Measurements from ENCODE around the gene SLC8A1.

The SLC8A1 gene

GRCh38 chr2:40178171-40178778 is 273.6 kb downstream of the SLC8A1 start:
- no peak overlapping the region for H3K4me3 ChIP-seq (ENCODE audit: low read length, poor library complexity, severe bottlenecking)
- no peaks in the 10 kb centered on the region for H4K20me1 ChIP-seq (ENCODE audit: insufficient read depth, low read length, poor library complexity, severe bottlenecking)
- no peaks in the 10 kb centered on the region for H3K27me3 ChIP-seq (ENCODE audit: insufficient read depth, low read length, poor library complexity, severe bottlenecking)
- H3F3A ChIP-seq (ENCODE audit: low read depth) = no peaks in the 10 kb centered on the region
- H2AFZ ChIP-seq (ENCODE audit: low read length) = no peak overlapping the region
- no peak overlapping the region for H3K9ac ChIP-seq (ENCODE audit: low read depth, low read length, poor library complexity, severe bottlenecking)
- no peaks in the 10 kb centered on the region for H3K36me3 ChIP-seq (ENCODE audit: insufficient read depth, low read length)
- H3K4me2 ChIP-seq (ENCODE audit: low read depth, low read length, poor library complexity, severe bottlenecking) = no peak overlapping the region
- H3K9me3 ChIP-seq (ENCODE audit: insufficient read depth, low read depth, low read length) = no peaks in the 10 kb centered on the region
- H3K4me1 ChIP-seq (ENCODE audit: insufficient read depth, low read length, poor library complexity, severe bottlenecking) = no peaks in the 10 kb centered on the region
- no peaks in the 10 kb centered on the region for H3K9me2 ChIP-seq (replicated peaks; ENCODE audit: low read depth, low read length)
- H3K79me2 ChIP-seq (ENCODE audit: insufficient read depth, low read length) = no peaks in the 10 kb centered on the region
- no peak for TF ChIP-seq EZH2phosphoT487 (IDR thresholded peaks at IDR 0.05; ENCODE audit: borderline replicate concordance)
- TF ChIP-seq CTCF (conservative IDR thresholded peaks at IDR 0.05; ENCODE audit: low read length) = peak; percentile 22; the same call in 1 of the 2 replicates

GRCh38 chr2:40177366-40177765 is 274.5 kb downstream of the SLC8A1 start:
- Histone ChIP-seq H3K4me2 (ENCODE audit: low read depth, low read length, poor library complexity, severe bottlenecking) (no peak overlapping the region), H3K9ac (ENCODE audit: low read depth, low read length, poor library complexity, severe bottlenecking) (no peak overlapping the region), H3F3A (ENCODE audit: low read depth) (no peaks in the 10 kb centered on the region), H4K20me1 (ENCODE audit: insufficient read depth, low read length, poor library complexity, severe bottlenecking) (no peaks in the 10 kb centered on the region), H3K4me3 (ENCODE audit: low read length, poor library complexity, severe bottlenecking) (no peak overlapping the region), H2AFZ (ENCODE audit: low read length) (no peak overlapping the region), H3K9me3 (ENCODE audit: insufficient read depth, low read depth, low read length) (no peaks in the 10 kb centered on the region), H3K9me2 (replicated peaks; ENCODE audit: low read depth, low read length) (no peaks in the 10 kb centered on the region), H3K36me3 (ENCODE audit: insufficient read depth, low read length) (no peaks in the 10 kb centered on the region), H3K79me2 (ENCODE audit: insufficient read depth, low read length) (no peaks in the 10 kb centered on the region), H3K4me1 (ENCODE audit: insufficient read depth, low read length, poor library complexity, severe bottlenecking) (no peaks in the 10 kb centered on the region), H3K27me3 (ENCODE audit: insufficient read depth, low read length, poor library complexity, severe bottlenecking) (no peaks in the 10 kb centered on the region)
- no peak for TF ChIP-seq EZH2phosphoT487 (IDR thresholded peaks at IDR 0.05; ENCODE audit: borderline replicate concordance)
- TF ChIP-seq CTCF (conservative IDR thresholded peaks at IDR 0.05; ENCODE audit: low read length) = no peak

- no peaks in the 10 kb centered on the region for H3K36me3 ChIP-seq (ENCODE audit: insufficient read depth, low read length)
- H3K4me3 ChIP-seq (ENCODE audit: low read length, poor library complexity, severe bottlenecking) = no peak overlapping the region
- H3K9me3 ChIP-seq (ENCODE audit: insufficient read depth, low read depth, low read length) = no peaks in the 10 kb centered on the region
- no peaks in the 10 kb centered on the region for H3K79me2 ChIP-seq (ENCODE audit: insufficient read depth, low read length)
- H3K9ac ChIP-seq (ENCODE audit: low read depth, low read length, poor library complexity, severe bottlenecking) = no peak overlapping the region
- H2AFZ ChIP-seq (ENCODE audit: low read length) = no peak overlapping the region
- no peaks in the 10 kb centered on the region for H3F3A ChIP-seq (ENCODE audit: low read depth)
- no peak overlapping the region for H3K4me2 ChIP-seq (ENCODE audit: low read depth, low read length, poor library complexity, severe bottlenecking)
- no peaks in the 10 kb centered on the region for H3K27me3 ChIP-seq (ENCODE audit: insufficient read depth, low read length, poor library complexity, severe bottlenecking)
- H3K4me1 ChIP-seq (ENCODE audit: insufficient read depth, low read length, poor library complexity, severe bottlenecking) = no peaks in the 10 kb centered on the region
- no peak for TF ChIP-seq EZH2phosphoT487 (IDR thresholded peaks at IDR 0.05; ENCODE audit: borderline replicate concordance)
- TF ChIP-seq CTCF (conservative IDR thresholded peaks at IDR 0.05; ENCODE audit: low read length) = no peak
- H3K9me2 ChIP-seq (replicated peaks; ENCODE audit: low read depth, low read length) = no peaks in the 10 kb centered on the region
- no peaks in the 10 kb centered on the region for H4K20me1 ChIP-seq (ENCODE audit: insufficient read depth, low read length, poor library complexity, severe bottlenecking)
These were observed 278.6 kb downstream of the SLC8A1 start for GRCh38 chr2:40173276-40173675.
